Prostate gland (tissue), 2 donors: ENCODE data around the gene TMEM108.

Experiments used
- POLR2A ChIP-seq: fragments of 450-650 bp; IDR thresholded peaks from one replicate; pipeline ENCODE4 v1.6.1; 2016; ENCODE audit warnings: antibody characterized with exemption, mild to moderate bottlenecking
- TF ChIP-seq, protein P1 (sequence below), 4 experiments: fragments of 200-600 bp in 2 of 4; fragments of 450-650 bp in 2 of 4; sonication (generic) in 2 of 4; IDR thresholded peaks; 1 replicate in 3 of 4; 2 replicates in 1 of 4; pipeline ENCODE4 v1.5.1; 2016 to 2019; ENCODE audit warnings: antibody characterized with exemption in 4 of 4, mild to moderate bottlenecking in 2 of 4, moderate library complexity in 2 of 4

DNA sequence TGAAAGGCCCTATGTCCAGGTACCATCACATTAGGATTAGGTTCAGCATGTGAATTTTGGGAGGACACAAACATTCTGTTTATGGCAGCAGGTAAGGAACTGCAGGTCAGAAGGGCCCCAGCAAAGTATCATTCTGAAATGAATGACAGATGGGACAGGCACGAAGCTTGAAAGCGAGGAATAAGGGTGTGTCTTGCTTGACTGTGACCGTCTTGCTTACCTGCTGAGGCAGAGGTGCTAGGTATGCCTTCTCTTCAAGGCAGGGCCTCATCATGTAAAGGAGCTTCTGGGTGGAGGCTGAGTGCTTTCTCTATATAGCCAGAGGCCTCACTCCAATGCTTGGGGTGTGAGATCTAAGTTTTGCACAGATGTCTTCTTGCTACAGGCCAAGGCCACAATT lies 41.4 kb downstream of the TMEM108 start:
- TF ChIP-seq POLR2A = no peak
- TF ChIP-seq, protein P1, sequence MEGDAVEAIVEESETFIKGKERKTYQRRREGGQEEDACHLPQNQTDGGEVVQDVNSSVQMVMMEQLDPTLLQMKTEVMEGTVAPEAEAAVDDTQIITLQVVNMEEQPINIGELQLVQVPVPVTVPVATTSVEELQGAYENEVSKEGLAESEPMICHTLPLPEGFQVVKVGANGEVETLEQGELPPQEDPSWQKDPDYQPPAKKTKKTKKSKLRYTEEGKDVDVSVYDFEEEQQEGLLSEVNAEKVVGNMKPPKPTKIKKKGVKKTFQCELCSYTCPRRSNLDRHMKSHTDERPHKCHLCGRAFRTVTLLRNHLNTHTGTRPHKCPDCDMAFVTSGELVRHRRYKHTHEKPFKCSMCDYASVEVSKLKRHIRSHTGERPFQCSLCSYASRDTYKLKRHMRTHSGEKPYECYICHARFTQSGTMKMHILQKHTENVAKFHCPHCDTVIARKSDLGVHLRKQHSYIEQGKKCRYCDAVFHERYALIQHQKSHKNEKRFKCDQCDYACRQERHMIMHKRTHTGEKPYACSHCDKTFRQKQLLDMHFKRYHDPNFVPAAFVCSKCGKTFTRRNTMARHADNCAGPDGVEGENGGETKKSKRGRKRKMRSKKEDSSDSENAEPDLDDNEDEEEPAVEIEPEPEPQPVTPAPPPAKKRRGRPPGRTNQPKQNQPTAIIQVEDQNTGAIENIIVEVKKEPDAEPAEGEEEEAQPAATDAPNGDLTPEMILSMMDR (IDR thresholded peaks at IDR 0.05) = no peak
